HUES6 (cell line): ENCODE data around the gene ZFPM1.
"Not testable (repeated sequence)": the region's sequence is repeated elsewhere in the genome, so short reads cannot be mapped to it uniquely, and the experiment has no call there.

Experiments
- H3K27ac ChIP-seq: 2 replicates; pipeline ENCODE4 v1.7.0; 2013; ENCODE audit warnings: low read depth, mild to moderate bottlenecking, low read length, inconsistent platforms
- H3K27me3 ChIP-seq: 2 replicates; pipeline ENCODE4 v1.6.1; 2013; ENCODE audit warnings: low read length; ENCODE audit not compliant: control insufficient read depth, insufficient read depth
- H3K36me3 ChIP-seq: 2 replicates; pipeline ENCODE4 v1.6.1; 2013; ENCODE audit warnings: low read length; ENCODE audit not compliant: control insufficient read depth, insufficient read depth
- H3K4me1 ChIP-seq: 2 replicates; pipeline ENCODE4 v1.6.1; 2013; ENCODE audit warnings: low read length; ENCODE audit not compliant: control insufficient read depth, insufficient read depth
- H3K4me3 ChIP-seq: 2 replicates; pipeline ENCODE4 v1.5.1; 2013; ENCODE audit warnings: low read depth, low read length
- H3K9ac ChIP-seq: one replicate; pipeline ENCODE4 v1.6.1; 2013; ENCODE audit warnings: mild to moderate bottlenecking, low read length
- H3K9me3 ChIP-seq: 2 replicates; pipeline ENCODE4 v1.6.1; 2013; ENCODE audit warnings: low read depth, low read length; ENCODE audit not compliant: control insufficient read depth, insufficient read depth

ZFPM1 gene

GRCh38 chr16:88469615-88470395 is 16.7 kb downstream of the ZFPM1 start:
- no peaks in the 10 kb centered on the region for H3K9me3 ChIP-seq

DNA sequence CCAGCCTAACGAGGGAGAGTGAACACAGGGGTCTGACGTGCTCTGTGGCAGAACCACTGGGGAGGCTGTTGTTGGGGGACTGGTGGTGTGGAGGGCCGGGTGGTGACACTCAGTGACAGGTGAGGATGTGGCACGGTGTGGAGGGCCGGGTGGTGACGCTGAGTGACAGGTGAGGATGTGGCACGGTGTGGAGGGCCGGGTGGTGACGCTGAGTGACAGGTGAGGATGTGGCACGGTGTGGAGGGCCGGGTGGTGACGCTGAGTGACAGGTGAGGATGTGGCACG is 17.3 kb downstream of the ZFPM1 start:
- H3K4me3 ChIP-seq, H3K9me3 ChIP-seq, H3K9ac ChIP-seq, H3K4me1 ChIP-seq, H3K27me3 ChIP-seq, H3K36me3 ChIP-seq, H3K27ac ChIP-seq: not testable (repeated sequence)

More at GRCh38 chr16:88469615-88470395, 16.7 kb downstream of the ZFPM1 start:
- H3K27me3 ChIP-seq: no peaks in the 10 kb centered on the region
- no peaks in the 10 kb centered on the region for H3K36me3 ChIP-seq
- H3K9ac ChIP-seq: no peak overlapping the region
- peaks cover 4% of the 10 kb centered on the region for H3K4me1 ChIP-seq
- no peak overlapping the region for H3K4me3 ChIP-seq
- H3K27ac ChIP-seq: no peak overlapping the region

DNA sequence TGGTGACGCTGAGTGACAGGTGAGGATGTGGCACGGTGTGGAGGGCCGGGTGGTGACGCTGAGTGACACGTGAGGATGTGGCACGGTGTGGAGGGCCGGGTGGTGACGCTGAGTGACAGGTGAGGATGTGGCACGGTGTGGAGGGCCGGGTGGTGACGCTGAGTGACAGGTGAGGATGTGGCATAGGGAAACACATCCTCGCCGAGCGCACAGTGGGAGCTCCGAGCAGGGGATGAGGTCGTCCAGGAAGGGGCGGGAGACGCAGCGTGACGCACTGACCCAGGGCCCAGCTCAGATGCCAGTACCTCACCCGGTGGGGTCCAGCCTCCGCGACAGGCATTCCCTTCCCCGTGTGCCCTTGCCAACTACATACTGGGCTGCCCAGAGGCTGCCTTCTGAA is 17.6 kb downstream of the ZFPM1 start:
- not testable (repeated sequence) for H3K4me1 ChIP-seq, H3K9ac ChIP-seq, H3K27me3 ChIP-seq, H3K27ac ChIP-seq, H3K4me3 ChIP-seq, H3K36me3 ChIP-seq, H3K9me3 ChIP-seq

DNA sequence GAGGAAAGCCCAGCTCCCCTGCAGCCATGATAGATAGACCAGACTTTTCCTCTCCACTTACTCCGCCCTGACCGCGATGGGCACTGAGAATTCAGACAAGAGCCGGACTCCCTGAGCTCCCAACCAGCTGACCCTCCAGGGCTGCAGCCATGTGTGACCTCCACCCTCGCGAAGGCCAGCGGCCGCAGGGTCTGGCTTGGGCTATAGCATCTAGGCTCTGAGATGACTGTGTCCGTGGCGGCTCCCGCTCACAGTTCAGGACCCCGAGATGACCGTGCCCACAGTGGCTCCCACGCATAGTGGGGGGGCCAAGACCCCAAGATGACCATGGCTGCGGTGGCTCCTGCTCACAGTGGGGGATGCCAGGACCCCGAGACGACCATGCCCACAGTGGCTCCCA is 18.0 kb downstream of the ZFPM1 start:
- peaks cover 4% of the 10 kb centered on the region for H3K4me1 ChIP-seq
- no peak overlapping the region for H3K4me3 ChIP-seq

GRCh38 chr16:88471575-88471974 is 18.5 kb downstream of the ZFPM1 start:
- peaks cover 4% of the 10 kb centered on the region for H3K4me1 ChIP-seq

More for the DNA sequence above, 18.0 kb downstream of the ZFPM1 start:
- Histone ChIP-seq H3K27me3 (no peaks in the 10 kb centered on the region), H3K9ac (no peak overlapping the region), H3K36me3 (no peaks in the 10 kb centered on the region), H3K9me3 (no peaks in the 10 kb centered on the region), H3K27ac (no peak overlapping the region)

DNA sequence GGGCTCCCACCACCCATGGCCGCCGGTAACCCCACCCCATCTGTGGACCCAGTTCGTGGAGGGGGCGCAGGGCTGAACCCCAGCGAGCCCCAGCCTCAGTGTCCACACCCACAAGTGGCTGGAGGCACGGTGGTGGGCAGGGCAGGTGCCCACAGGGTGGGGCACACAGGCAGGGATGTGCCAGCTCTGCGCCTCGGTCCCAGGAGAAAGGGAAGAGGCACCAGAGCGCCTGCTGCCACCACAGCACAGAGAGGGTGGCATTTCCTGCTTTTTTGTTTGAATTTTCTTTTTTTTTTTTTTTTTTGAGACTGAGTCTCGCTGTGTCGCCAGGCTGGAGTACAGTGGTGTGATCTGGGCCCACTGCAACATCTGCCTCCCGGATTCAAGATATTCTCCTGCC is 19.0 kb downstream of the ZFPM1 start:
- no peaks in the 10 kb centered on the region for H3K9me3 ChIP-seq
- no peak overlapping the region for H3K4me3 ChIP-seq
- H3K27ac ChIP-seq: no peak overlapping the region
- H3K36me3 ChIP-seq: no peaks in the 10 kb centered on the region
- H3K4me1 ChIP-seq: peaks cover 4% of the 10 kb centered on the region
- no peak overlapping the region for H3K9ac ChIP-seq
- no peaks in the 10 kb centered on the region for H3K27me3 ChIP-seq

More at GRCh38 chr16:88471575-88471974, 18.5 kb downstream of the ZFPM1 start:
- H3K9me3 ChIP-seq: no peaks in the 10 kb centered on the region
- no peak overlapping the region for H3K9ac ChIP-seq
- H3K4me3 ChIP-seq: no peak overlapping the region
- H3K27ac ChIP-seq: no peak overlapping the region
- no peaks in the 10 kb centered on the region for H3K27me3 ChIP-seq
- no peaks in the 10 kb centered on the region for H3K36me3 ChIP-seq

DNA sequence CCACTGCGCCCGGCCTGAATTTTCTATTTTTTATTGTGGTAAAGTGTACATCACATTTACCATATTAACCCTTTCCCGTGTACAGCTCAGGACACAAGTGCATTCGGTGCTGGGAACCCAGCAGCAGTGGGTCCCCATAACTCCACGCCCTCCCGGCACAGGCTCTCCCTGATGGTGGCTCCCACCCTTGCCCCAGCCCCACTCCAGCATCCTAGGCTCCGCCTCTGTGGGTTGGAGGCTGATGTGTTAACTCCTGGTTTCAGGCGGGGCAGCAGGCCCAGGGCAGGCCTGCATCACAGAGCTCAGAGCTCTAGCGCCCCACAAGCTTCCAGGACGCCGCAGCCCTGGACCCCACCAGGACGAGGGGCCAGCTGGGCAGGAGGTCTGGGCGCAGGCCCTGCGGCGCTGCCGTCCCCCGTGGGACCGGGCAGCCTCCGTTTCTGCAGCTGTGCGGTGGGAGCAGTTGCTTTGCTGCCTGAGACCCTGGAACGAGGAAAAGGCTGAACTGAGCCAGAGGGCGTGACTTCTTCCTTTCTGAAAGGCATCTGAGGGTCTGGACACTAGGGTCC is 19.6 kb downstream of the ZFPM1 start:
- Histone ChIP-seq H3K4me1 (peaks cover 9% of the 10 kb centered on the region), H3K9me3 (no peaks in the 10 kb centered on the region)

GRCh38 chr16:88473666-88474534 is 20.8 kb downstream of the ZFPM1 start:
- Histone ChIP-seq H3K27ac (no peak overlapping the region), H3K36me3 (no peaks in the 10 kb centered on the region), H3K9me3 (no peaks in the 10 kb centered on the region), H3K9ac (no peak overlapping the region), H3K4me3 (no peak overlapping the region), H3K27me3 (no peaks in the 10 kb centered on the region), H3K4me1 (peaks cover 14% of the 10 kb centered on the region)

More for the DNA sequence above, 19.6 kb downstream of the ZFPM1 start:
- H3K27me3 ChIP-seq: no peaks in the 10 kb centered on the region
- H3K4me3 ChIP-seq: no peak overlapping the region
- peak overlapping the region; percentile 22 for H3K9ac ChIP-seq
- H3K27ac ChIP-seq: no peak overlapping the region
- H3K36me3 ChIP-seq: no peaks in the 10 kb centered on the region

DNA sequence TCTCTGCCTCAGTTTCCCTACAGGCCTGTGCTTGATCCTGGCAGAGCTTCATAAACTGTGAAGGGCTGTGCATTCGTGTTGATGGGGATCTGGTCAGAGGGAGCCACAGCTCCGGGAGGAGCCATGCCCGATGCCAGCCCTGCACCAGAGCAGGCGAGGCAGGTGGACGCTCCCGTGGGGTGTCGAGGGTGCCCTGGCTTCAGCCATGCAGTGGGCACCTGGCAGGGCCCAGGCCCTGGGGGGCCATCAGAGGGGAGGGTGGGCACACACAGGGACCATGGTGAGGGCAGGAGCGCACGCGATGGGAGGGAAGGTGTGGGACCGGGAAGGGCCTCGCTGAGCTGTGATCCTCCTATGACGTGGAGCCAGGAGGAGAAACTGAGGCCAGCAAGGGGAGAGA is 22.0 kb downstream of the ZFPM1 start:
- no peaks in the 10 kb centered on the region for H3K36me3 ChIP-seq

DNA sequence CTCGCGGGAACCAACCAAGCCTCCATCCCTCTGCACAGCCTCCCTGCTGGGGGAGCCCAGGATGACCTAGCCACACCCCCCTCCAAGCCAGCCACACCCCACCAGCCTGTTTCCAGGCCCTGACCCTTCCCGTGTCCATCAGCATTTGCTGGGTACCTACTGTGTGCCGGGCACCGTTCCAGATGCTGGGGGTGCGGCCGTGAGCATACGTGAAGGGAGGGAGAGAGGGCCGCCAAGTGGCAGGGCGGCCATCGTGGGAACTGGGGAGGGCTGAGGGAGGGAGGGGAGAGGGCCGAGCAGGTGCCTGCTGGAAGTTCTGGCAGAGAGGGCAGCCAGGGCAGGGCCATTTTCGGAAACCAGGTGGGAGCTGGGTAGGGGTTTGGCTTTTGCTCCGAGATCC is 23.1 kb downstream of the ZFPM1 start:
- Histone ChIP-seq H3K27me3 (no peaks in the 10 kb centered on the region), H3K9me3 (no peaks in the 10 kb centered on the region), H3K27ac (no peak overlapping the region), H3K9ac (no peak overlapping the region), H3K4me3 (no peak overlapping the region), H3K4me1 (peaks cover 13% of the 10 kb centered on the region; the same call in 1 of the 2 replicates), H3K36me3 (no peaks in the 10 kb centered on the region)

More for the DNA sequence above, 22.0 kb downstream of the ZFPM1 start:
- H3K9ac ChIP-seq: no peak overlapping the region
- no peak overlapping the region for H3K4me3 ChIP-seq
- H3K9me3 ChIP-seq: no peaks in the 10 kb centered on the region
- H3K4me1 ChIP-seq: peaks cover 13% of the 10 kb centered on the region; the same call in 1 of the 2 replicates
- no peaks in the 10 kb centered on the region for H3K27me3 ChIP-seq
- no peak overlapping the region for H3K27ac ChIP-seq
